Colonic mucosa (tissue), 4 donors: ENCODE measurements around the gene NFKBIB. TPM values are rescaled to one million over a fixed set of nuclear protein-coding genes. Genes with fewer than 3 reads are reported as not detected.

Source experiments
- DNase-seq: peaks from one replicate; pipeline ENCODE4 v3.0.0-alpha.2; 2020
- H3K27ac ChIP-seq: fragments of 200-600 bp; one replicate; pipeline ENCODE4 v1.8.0; 2021
- H3K27me3 ChIP-seq: fragments of 200-600 bp; one replicate; pipeline ENCODE4 v1.8.0; 2021
- H3K36me3 ChIP-seq: fragments of 200-600 bp; one replicate; pipeline ENCODE4 v1.8.0; 2021
- H3K4me1 ChIP-seq: fragments of 200-600 bp; one replicate; pipeline ENCODE4 v1.8.0; 2021; ENCODE audit warnings: mild to moderate bottlenecking
- H3K4me3 ChIP-seq: fragments of 200-600 bp; one replicate; pipeline ENCODE4 v1.8.0; 2021
- H3K9ac ChIP-seq, 2 donors: one replicate each; pipeline ENCODE4 v1.7.0; 2013; ENCODE audit warnings: control low read depth in 2 of 2, low read depth in 2 of 2, low read length in 2 of 2
- H3K9me3 ChIP-seq: fragments of 200-600 bp; one replicate; pipeline ENCODE4 v1.8.0; 2021
- intact Hi-C: fragments of 100-400 bp; cut with DNase I; formaldehyde crosslinking; loops from one replicate; pipeline ENCODE4 v1.14.1; 2022
- total RNA-seq, 2 donors: library from RNA; stranded (reverse); fragmentation: NEBNext Ultra II Directional in 1 of 2; extraction: Animal tissue kit (Norgen Biotek cat#: 25700) in 1 of 2; gene quantifications; one replicate each; pipeline ENCODE4 v1.2.1, GENCODE V29; 2021
- TF ChIP-seq, protein P1 (sequence below): fragments of 200-600 bp; IDR thresholded peaks from one replicate; pipeline ENCODE4 v1.8.0; 2022; ENCODE audit warnings: antibody characterized with exemption, mild to moderate bottlenecking
- donor health status: healthy.
- donor health status: DM: no; HTN: no; CAD: no.
- donor health status: DM: no; HTN: no; CAD: no.

The NFKBIB gene
- total RNA-seq, 2 donors from 2014 or later: 40.7 to 52.4 TPM

DNA sequence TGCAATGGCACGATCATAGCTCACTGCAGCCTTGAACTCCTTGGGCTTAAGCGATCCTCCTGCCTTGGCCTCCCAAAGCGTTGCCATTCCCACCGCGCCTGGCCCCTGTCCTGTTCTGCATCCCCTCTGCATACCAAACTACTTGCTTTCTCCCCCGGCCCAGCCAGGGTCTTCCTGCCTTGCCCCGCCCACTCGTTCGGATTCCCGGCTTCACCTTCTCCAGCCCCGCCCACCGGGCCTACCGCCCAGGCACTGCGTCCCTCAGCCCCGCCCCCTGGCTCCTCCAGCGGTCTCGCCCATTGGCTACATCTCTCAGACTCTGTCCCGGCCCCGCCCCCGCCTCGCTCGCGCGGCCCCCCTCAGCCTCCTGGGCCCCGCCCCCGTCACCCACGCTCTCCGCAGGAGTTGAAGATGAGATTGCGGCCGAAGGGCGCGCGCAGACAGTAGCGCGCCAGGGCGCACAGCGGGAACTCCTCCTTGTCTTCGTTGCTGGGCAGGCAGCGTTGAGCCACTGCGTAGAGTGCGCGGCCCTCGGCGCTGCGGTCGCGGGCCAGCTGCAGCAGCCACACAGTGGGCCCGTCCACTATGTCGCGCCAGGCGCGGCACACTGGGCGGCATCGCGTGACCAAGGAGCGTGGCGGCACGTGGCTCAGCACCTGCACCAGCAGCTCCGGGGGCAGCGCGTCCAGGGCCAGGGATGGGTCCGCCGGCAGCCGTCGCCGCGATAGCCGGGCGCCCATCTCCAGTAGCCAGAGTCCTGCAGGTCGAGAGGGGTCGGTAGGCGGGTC, 50.0 kb downstream of the NFKBIB start:
- TF ChIP-seq, protein P1, sequence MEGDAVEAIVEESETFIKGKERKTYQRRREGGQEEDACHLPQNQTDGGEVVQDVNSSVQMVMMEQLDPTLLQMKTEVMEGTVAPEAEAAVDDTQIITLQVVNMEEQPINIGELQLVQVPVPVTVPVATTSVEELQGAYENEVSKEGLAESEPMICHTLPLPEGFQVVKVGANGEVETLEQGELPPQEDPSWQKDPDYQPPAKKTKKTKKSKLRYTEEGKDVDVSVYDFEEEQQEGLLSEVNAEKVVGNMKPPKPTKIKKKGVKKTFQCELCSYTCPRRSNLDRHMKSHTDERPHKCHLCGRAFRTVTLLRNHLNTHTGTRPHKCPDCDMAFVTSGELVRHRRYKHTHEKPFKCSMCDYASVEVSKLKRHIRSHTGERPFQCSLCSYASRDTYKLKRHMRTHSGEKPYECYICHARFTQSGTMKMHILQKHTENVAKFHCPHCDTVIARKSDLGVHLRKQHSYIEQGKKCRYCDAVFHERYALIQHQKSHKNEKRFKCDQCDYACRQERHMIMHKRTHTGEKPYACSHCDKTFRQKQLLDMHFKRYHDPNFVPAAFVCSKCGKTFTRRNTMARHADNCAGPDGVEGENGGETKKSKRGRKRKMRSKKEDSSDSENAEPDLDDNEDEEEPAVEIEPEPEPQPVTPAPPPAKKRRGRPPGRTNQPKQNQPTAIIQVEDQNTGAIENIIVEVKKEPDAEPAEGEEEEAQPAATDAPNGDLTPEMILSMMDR: no peak
- H3K9ac ChIP-seq: no peak overlapping the region
- no peaks in the 10 kb centered on the region for H3K36me3 ChIP-seq
- no peaks in the 10 kb centered on the region for H3K9me3 ChIP-seq
- H3K27ac ChIP-seq: no peak overlapping the region
- DNase-seq: peak; percentile 85
- peak overlapping the region; percentile 36 for H3K4me3 ChIP-seq
- H3K27me3 ChIP-seq: no peaks in the 10 kb centered on the region
- peaks cover 6% of the 10 kb centered on the region for H3K4me1 ChIP-seq
- intact Hi-C loops: loop anchor here (10.0 kb wide), 1 partner anchor 405 kb away; no protein-coding TSS in a partner anchor

DNA sequence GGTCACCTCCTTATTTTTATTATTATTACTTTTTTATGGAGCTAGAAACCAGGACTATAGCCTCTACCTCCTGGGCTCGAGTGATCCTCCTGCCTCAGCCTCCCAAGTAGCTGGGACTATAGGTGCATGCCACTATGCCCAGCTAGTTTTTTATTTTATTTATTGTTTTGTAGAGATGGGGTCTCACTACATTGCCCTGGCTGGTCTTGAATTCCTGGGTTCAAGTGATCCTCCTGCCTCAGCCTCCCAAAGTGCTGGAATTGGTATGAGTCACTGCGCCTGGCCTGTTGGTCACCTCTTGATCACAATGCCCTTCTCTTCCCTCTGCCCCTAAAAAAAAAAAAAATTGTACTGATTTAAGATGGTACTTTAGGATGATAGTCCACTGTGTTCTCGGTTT, 51.4 kb downstream of the NFKBIB start:
- Histone ChIP-seq H3K9me3 (no peaks in the 10 kb centered on the region), H3K27ac (no peak overlapping the region), H3K4me1 (peaks cover 6% of the 10 kb centered on the region), H3K27me3 (no peaks in the 10 kb centered on the region), H3K36me3 (no peaks in the 10 kb centered on the region), H3K9ac (no peak overlapping the region), H3K4me3 (no peak overlapping the region)
- no peak for DNase-seq
- TF ChIP-seq, protein P1: no peak
- intact Hi-C loops: loop anchor here (10.0 kb wide), 1 partner anchor 406 kb away; no protein-coding TSS in a partner anchor

DNA sequence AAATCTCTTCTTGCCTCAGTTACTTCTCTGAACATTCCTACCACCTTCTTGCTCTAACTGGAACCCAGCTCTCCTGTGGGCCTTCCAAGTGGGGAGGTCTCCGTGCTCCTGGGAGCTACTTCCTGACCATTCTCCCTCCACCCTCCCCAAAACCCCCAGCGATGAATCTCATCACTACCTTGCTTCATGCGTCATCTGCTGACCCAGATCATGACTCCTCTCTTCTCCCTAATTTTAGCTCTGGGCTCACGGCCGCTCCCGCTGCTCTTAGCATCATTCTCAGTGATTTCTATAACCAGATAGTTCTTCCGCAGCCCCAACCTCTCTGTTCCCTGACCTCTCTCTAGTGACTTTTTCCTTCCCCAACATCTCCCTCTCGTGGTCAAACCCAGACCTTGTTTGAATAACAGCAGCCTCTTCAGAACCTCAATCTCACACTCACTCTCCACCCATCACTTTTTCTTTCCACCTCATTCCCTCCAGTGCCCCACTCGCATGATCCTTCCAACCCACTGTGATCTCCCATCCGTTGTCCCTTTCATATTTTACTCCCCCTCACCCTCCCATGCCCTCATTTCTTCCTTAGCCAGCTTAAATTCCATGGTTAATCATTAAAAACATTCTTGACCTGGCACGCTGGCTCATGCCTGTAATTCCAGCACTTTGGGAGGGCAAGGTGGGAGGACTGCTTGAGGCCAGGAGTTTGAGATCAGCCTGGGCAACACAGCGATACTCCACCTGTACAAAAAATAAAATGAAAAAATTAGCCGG, 52.8 kb downstream of the NFKBIB start:
- no peaks in the 10 kb centered on the region for H3K36me3 ChIP-seq
- no peaks in the 10 kb centered on the region for H3K27me3 ChIP-seq
- intact Hi-C loops: loop anchor here (10.0 kb wide), 1 partner anchor 408 kb away; no protein-coding TSS in a partner anchor
- no peak overlapping the region for H3K27ac ChIP-seq
- H3K4me1 ChIP-seq: peaks cover 6% of the 10 kb centered on the region
- H3K9ac ChIP-seq: peak overlapping the region in 1 of 2 donors; percentile 24
- no peak overlapping the region for H3K4me3 ChIP-seq
- peak; percentile 52 for DNase-seq
- H3K9me3 ChIP-seq: no peaks in the 10 kb centered on the region
- TF ChIP-seq, protein P1: no peak

DNA sequence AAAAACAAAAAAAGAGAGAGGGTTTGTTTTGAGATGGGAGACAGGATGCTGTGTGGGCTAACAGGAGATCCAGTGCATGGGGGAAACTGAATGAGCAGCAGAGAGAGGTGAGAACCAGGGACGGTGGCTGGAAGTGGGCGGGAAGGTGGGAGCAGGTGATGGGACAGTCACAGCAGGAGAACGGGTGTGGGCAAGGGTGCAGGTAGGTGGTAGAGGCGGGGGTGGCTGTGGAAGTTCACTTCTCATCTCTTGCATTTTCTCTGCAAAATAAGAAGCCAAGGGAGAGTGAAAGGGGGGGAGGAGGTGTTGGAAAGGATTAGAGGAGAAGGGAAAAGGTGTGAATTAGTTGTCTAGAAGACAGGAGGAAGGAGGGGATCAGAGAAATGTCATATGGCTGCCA, 53.9 kb downstream of the NFKBIB start:
- Histone ChIP-seq H3K4me3 (no peak overlapping the region), H3K27me3 (no peaks in the 10 kb centered on the region), H3K36me3 (no peaks in the 10 kb centered on the region), H3K9me3 (no peaks in the 10 kb centered on the region), H3K9ac (no peak overlapping the region), H3K27ac (no peak overlapping the region), H3K4me1 (peaks cover 6% of the 10 kb centered on the region)
- DNase-seq: no peak
- intact Hi-C loops: loop anchor here (10.0 kb wide), 1 partner anchor 409 kb away; no protein-coding TSS in a partner anchor
- TF ChIP-seq, protein P1: no peak

DNA sequence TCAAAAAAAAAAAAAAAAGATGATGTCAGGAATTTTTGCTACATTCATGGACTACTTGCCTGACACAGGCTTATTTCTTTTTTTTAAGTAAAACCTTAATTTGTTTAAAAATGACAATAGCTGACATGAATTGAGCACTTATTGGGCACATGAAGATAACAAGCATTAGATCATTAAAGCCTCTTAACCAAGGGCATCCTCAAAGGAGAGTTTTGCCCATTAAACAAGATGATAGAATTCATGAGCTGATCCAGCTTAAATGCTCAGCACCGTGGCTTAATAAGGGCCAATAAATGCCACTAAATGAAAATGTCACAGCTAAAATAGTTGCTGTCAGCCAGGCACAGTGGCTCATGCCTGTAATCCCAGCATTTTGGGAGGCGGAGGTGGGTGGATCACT, 56.5 kb downstream of the NFKBIB start:
- Histone ChIP-seq H3K4me1 (no peaks in the 10 kb centered on the region), H3K4me3 (no peak overlapping the region), H3K9ac (no peak overlapping the region), H3K27ac (no peak overlapping the region), H3K9me3 (no peaks in the 10 kb centered on the region), H3K36me3 (no peaks in the 10 kb centered on the region), H3K27me3 (no peaks in the 10 kb centered on the region)
- intact Hi-C loops: loop anchor here (10.0 kb wide), 1 partner anchor 411 kb away; no protein-coding TSS in a partner anchor
- DNase-seq: no peak
- TF ChIP-seq, protein P1: no peak
